Measurements from ENCODE around the gene RPS2.
"Not testable (repeated sequence)": the region's sequence is repeated elsewhere in the genome, so short reads cannot be mapped to it uniquely, and the experiment has no call there.

The RPS2 gene

DNA sequence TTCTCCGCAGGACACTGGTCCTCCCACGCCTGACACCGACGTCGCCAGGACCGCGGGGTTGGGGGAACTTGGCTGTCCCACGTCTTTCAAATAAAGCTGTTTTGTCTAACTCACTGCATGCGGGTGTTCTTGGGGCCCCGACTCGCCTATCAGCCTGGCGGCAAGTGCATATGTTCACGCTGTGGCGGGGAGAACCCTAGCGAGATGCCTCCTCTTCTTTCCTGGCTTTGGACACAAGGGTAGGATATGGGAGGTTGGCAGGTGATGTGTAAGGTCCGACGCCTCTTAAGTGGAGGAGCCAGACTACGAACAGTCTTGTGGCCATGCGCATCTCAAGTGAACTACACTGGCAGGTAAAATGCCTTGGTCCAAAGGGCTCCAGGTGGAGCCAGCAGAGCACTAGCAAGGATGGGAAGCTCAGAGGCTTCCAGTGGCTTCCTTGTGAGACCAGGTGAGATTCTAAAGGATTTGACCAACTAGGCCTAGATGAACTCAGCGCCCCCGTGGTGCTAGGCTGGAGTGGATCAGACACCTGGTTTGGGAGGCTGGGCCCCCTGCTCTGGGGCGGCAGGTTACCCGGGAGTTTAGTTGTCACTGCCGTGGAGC lies 873 bp upstream of the RPS2 start:
- DNase-seq (ENCODE audit: low read depth in 2 of 3, low spot score in 1 of 3), result no peak

DNA sequence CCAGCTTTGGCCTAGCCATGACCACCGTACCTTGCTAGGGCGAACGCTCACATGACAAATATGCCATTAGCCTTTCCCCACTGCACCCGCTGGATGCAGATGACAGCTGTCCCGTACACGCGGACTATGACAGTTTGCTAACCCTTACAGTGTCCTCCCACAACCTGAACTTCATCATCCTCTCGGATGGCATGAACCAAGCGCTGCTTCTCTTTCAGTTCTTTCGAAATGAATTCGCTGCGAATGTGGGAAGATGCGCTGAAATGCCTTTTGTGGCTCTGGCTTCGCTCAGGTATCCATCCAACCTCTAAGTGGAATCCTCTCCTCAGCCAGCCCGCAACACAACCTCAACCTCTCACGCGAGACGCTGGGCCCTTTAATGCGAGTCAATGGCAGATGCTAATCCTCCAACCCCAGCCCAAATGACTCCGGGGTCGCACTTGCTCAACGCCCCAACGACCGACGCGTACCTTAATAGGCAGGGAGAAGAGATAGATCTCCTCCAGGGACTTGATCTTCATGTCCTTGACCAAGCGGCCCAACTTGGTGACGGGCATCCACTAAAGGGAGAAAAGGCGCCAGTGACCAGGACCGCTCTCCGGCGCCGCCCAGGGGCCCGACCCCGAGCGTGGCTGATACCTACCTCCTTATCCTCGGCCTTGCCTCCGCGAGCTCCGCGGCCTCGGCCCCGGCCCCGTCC lies 670 bp downstream of the RPS2 start:
- no peak for DNase-seq (ENCODE audit: low read depth in 2 of 3, low spot score in 1 of 3)

DNA sequence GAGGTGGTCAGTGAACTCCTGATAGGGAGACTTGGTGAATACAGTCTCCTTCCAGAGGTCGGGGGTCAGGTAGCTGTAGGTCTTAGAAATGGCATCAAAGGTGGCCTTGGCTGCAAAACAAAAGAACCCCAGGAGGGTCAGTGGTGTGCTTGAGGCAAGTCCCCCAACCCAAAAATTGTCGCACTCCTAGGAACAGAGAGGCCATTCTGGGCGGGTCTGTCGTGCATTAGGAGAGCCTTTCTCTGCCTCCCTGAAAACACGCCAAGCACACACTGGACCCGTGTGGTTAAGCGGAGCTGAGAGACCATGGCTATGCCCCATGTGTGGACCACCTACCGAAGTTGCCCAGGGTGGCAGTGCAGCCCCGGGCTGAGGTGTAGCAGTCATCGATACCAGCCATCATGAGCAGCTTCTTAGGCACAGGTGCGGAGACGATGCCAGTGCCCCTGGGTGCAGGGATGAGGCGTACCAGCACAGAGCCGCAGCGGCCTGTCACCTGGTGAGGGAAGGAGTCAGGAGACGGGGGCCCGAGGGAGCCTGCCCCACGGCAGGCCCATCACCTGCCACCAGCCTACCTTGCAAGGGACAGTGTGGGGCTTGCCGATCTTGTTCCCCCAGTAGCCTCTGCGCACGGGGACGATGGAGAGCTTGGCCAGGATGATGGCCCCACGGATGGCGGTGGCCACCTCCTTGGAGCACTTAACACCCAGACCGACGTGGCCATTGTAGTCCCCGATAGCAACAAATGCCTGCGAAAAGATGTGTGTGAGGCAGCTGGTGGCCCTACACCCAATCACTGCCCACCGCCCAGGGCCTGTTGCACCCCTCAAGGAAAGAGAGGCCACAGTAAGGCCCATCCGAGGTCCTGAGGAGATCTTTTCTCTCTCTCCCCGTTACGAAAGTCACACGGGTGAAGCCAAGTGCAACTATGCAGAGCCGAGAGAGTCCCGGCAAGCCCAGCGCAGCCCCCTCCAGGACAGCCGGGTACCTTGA lies 2.2 kb downstream of the RPS2 start:
- not testable (repeated sequence) for DNase-seq (ENCODE audit: low read depth in 2 of 3, low spot score in 1 of 3)

DNA sequence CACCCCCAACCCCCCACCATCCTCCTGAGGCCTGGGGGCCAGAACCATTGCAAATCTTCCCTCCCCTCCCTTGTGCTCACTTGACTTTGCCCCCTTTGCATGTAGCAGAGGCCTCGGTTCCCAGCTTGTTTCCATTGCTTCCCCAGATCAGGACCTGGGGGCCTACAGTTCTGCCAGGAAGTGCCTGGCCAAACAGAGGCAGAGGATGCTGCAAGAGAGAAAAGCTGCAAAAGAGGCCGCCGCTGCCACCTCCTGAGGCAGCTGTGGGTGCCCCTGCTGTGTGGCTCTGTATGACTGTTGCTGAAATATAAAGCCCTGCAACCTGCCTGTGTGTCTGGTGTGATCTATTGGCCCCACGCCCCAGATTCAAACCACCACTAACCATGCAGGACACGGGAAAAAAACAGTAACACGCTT lies 3.0 kb downstream of the RPS2 start:
- DNase-seq (ENCODE audit: low read depth in 2 of 3, low spot score in 1 of 3), result no peak

DNA sequence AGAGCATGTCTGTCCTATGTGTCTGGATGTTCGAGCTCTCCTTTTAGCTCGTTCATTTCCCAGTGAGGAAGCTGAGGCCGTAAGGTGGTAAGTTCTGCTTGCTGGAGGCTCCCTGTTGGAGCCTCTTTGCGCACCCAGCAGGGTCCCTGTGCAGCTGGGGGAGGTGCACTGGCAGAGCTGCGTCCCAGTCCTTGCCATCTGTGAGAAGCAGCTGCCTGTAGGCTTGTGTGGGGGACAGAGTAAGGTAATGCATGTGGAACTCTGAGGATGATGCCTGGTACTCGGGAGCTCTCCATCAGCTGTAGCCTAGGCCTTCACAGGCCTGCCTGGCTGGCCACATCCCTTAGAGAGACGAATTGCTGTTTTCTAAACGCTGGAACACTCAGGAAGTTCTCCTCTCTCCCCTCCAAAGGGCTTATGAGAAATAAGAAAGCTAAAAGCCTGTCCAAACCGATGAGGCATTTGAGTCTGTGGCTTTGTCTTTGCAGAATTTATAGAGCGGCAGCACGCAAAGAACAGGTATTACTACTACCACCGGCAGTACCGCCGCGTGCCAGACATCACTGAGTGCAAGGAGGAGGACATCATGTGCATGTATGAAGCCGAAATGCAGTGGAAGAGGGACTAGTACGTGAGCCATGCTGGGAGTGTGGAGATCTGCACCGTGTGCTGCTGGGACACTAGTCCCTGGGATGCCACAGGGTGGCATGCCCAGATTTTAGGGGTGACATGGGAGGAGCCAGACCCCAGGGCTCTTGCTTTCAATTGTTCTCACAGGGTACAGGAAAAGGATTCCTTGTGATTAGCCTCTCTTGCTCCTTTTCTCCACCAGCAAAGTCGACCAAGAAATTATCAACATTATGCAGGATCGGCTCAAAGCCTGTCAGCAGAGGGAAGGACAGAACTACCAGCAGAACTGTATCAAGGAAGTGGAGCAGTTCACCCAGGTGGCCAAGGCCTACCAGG lies 3.7 kb downstream of the RPS2 start:
- DNase-seq (ENCODE audit: low read depth in 2 of 3, low spot score in 1 of 3), result peak; percentile 53 to 59 (median 53)

DNA sequence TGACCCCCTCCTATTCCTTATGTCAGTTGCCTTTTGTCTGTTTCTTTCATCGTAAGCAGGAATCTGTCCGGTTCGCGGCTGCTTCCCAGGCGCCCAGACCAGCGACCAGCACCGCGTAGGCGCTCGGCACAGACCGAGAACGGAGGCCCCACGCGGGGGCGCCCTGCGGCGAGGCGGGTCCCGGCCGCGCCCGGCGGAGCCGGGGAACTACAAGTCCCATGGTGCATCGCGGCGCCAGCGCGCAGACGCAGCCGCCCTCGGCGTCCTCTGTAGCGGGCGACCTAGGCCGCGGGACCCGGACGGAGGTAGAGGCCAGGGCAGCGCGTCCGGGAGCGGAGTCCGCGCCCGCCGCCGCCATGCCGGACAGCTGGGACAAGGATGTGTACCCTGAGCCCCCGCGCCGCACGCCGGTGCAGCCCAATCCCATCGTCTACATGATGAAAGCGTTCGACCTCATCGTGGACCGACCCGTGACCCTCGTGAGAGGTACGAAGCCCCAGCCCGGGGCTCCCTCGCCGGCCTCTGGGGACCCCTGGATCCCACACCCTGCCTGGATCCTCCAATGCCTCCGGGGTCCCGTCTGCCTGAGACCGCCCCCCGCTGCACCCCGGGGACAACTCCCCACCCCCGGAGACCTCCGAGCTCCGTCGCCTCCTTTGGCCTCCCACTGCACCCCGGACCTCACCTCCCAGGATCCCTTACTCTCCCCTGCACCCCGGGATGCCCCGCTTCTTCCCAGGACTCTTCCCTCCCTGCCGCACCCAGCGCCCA lies 5.2 kb downstream of the RPS2 start, which contains the start of gene NDUFB10:
Gene NDUFB10, plus strand, starts transcription at position 270 of the 771 bp plus-strand sequence. Its CDS starts 87 bp downstream, at position 357.
- DNase-seq (ENCODE audit: low read depth in 2 of 3, low spot score in 1 of 3), result peak; percentile 85 to 92 (median 90)

DNA sequence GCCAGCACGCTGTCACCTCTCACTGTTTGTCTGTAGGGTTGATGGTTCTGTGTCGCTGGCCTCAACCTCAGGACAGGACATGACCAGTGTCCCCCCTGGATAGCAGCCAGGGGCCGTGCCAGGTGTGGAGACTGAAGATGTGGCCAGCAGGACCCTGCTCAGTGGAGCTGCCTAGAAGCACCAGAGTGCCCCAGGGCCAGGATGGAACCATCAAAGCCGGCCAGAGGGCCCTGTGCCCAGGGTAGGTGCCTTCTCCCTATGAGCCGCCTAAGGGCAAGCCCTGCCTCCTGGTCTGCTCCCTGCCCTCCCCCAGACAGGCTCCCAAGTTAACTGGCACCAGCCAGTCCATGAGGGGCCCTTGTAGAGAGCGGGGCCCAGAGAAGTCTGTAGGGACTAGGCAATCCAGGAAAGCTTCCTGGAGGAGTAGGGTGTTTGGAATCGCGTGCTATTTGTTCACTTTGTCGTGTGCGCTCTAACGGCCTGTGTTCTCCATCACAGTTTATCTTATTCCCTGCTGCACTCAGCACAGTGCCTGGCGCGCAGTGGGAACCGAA lies 5.8 kb downstream of the RPS2 start:
- DNase-seq (ENCODE audit: low read depth in 2 of 3, low spot score in 1 of 3), result no peak

DNA sequence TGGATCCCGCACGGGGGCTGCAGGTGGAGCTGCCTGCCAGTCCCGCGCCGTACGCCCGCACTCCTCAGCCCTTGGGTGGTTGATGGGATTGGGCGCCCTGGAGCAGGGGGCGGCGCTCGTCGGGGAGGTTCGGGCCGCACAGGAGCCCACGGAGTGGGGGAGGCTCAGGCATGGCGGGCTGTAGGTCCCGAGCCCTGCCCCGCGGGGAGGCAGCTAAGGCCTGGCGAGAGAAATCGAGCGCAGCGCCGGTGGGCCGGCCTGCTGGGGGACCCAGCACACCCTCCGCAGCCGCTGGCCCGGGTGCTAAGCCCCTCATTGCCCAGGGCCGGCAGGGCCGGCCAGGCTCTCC lies 6.5 kb downstream of the RPS2 start:
- not testable (repeated sequence) for DNase-seq (ENCODE audit: low read depth in 2 of 3, low spot score in 1 of 3)

DNA sequence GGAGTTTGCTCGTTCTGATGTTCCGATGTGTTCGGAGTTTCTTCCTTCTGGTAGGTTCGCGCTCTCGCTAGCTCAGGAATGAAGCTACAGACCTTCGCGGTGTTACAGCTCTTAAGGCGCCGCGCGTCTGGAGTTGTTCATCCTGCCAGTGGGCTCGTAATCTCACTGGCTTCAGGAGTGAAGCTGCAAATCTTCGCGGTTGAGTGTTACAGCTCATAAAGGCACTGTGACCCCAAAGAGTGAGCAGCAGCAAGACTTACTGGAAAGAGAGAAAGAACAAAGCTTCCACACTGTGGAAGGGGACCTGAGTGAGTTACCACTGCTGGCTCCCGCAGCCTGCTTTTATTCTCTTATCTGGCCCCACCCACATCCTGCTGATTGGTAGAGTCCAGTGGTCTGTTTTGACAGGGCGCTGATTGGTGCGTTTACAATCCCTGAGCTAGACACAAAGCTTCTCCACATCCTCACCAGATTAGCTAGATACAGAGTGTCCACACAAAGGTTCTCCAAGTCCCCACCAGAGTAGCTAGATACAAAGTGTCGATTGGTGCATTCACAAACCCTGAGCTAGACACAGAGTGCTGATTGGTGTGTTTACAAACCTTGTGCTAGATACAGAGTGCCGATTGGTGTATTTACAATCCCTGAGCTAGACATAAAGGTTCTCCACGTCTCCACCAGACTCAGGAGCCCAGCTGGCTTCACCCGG lies 7.0 kb downstream of the RPS2 start:
- not testable (repeated sequence) for DNase-seq (ENCODE audit: low read depth in 2 of 3, low spot score in 1 of 3)

DNA sequence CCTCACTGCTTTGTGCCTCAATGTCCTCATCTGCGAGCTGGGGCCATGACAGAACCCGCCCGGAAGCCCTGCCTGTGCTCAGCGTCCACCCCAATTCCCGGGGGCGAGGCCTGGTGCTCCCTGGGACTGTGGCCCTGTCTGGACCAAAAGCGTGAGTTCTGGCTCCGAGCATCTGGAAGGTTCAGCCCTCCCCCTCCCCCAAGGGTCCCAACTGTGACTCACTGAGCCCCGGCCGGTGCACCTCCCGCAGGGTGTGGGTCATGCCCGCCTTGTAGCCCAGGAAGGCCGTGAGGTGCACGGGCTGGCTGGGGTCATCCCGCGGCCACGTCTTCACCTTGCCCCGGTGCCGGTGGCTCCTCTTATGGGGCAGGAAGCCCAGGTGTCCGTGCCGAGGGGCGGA lies 10.9 kb downstream of the RPS2 start:
- DNase-seq (ENCODE audit: low read depth in 2 of 3, low spot score in 1 of 3), result no peak

DNA sequence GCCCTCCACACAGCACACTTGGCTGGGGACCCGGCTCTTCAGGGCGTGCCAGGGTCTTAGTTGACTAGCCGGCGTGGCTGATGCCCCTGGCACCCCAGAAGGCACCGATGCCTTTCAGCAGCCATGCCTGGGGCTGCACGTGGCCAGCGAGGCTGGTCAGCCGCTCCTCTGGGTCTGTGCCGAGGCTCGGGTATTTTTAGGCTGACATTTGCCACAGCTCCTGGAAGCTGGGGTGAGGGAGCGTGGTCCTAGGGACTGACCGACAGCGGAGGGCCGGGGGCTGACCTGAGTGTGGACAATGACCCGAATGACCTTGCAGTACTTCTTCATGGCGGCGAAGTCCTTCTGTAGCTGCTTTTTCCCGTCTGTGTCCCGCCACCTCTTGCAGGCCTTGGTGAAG lies 14.1 kb downstream of the RPS2 start:
- DNase-seq (ENCODE audit: low read depth in 2 of 3, low spot score in 1 of 3), result no peak

DNA sequence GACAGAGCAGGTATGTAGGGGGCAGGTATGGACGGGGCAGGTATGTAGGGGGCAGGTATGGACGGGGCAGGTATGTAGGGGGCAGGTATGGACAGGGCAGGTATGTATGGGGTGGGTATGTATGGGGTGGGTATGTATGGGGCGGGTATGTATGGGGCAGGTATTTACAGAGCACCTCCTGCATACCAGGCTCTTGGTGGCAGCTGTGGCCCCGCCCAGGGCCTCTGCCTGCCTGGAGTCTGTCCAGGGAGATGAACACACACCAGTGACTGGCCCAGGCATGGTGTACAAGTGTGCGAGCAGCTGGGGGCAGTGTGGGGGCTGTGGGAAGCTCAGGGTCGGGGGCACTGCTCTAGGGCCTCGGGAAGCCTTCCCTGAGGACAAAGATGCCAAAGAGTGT lies 14.6 kb downstream of the RPS2 start:
- DNase-seq (ENCODE audit: low read depth in 2 of 3, low spot score in 1 of 3), result no peak

DNA sequence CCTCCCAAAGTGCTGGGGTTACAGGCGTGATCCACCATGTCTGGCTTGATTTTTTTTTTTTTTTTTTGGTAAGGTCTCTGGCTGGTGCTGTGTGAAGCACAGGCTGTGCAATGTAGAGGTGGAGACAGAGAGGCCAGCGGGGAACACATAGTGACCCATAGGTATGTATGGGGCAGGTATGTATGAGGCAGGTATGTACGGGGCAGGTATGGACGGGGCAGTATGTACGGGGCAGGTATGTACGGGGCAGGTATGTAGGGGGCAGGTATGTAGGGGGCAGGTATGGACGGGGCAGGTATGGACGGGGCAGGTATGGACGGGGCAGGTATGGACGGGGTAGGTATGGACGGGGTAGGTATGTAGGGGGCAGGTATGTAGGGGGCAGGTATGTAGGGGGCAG lies 15.1 kb downstream of the RPS2 start:
- DNase-seq (ENCODE audit: low read depth in 2 of 3, low spot score in 1 of 3), result no peak

DNA sequence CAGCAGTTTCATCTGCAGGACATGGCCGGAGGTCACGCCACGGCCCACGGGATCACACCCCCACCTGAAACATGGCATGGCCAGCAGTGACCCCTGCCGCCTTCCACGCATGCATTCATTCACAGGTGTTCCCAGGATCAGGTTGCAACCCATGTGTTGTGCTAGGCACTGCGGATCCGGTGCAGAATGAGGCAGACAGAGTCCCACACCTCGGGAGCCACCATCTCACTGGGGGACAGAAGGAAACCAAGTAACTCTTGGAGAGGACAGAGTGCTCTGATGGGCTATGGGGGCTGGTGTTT lies 17.3 kb downstream of the RPS2 start:
- DNase-seq (ENCODE audit: low read depth in 2 of 3, low spot score in 1 of 3), result no peak

DNA sequence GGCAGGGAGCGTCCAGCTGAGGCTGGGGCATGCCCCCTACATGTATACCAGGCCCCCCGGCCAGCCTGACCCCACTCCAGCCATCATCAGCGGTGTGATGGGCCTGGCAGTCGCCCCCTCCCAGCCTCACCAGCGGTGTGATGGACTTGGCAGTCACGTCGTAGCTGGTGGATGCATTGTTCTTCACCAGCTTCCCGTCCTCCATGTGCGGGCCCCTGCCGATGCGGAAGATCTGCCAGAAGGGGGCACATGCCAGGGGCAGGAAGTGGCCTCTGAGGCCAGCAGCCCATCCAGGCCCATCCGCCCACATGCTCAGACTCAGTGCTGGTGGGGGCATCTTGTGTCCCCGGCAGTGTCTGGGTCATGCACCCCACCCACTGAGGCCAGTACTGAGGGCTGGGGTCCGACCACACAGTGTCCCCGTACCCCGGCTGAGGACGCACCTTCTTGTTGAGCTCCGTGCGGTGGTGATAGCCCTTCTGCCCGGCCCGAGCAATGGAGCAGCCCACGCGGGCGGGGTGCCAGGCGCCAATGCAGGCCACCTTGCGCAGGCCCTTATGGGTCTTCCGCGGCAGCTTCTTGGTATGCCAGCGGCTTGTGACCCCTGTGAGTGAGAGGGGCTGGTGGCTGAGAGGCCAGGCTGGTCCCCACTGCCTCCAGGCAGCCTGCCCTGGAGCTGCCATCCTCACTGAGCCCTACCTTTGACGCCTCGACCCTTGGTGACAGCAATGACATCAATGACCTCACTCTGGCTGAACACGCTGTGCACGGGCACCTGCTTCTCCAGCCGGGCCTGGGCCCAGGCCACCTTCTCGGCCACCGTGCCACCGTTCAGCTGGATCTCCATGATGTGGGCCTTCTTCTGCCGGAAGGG lies 17.9 kb downstream of the RPS2 start:
- no peak for DNase-seq (ENCODE audit: low read depth in 2 of 3, low spot score in 1 of 3)

DNA sequence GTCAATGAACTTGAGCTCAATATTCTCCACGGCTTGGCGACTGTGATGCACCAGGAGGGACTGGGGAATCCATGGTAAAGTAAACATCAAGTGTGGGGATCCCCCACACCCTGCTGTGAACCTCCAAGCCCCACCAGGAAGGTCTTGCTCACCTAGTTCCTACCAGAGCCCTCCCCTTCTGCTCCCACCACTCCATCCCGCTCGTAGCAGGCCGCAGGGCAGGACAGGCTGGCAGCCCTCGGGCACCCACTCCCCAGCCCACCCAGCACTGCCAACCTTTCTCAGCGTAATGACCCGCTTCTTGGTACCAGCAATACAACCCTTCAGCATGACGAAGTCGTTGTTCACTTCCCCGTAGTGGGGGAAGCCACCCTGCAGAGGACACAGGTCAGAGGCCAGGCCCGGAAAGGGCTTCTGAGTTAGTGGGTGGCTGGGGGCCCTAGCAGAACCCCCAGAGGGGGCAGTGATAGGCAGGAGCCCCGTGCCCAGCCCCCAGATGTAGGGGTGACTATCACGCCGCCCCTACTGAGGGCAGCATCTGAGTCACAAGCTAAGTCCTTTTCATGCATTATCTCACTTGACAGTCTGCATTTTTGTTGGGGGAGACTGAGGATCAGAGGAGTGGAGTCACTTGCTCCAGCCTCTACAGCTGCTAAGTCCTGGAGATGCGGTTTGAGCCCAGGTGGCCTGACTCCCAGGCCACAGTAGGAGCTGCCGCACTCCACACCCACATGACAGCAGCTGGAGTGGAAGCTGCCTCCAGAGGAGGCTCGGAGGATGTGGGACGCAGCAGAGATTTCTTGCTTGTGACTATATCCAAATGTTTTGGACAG lies 18.9 kb downstream of the RPS2 start:
- no peak for DNase-seq (ENCODE audit: low read depth in 2 of 3, low spot score in 1 of 3)

DNA sequence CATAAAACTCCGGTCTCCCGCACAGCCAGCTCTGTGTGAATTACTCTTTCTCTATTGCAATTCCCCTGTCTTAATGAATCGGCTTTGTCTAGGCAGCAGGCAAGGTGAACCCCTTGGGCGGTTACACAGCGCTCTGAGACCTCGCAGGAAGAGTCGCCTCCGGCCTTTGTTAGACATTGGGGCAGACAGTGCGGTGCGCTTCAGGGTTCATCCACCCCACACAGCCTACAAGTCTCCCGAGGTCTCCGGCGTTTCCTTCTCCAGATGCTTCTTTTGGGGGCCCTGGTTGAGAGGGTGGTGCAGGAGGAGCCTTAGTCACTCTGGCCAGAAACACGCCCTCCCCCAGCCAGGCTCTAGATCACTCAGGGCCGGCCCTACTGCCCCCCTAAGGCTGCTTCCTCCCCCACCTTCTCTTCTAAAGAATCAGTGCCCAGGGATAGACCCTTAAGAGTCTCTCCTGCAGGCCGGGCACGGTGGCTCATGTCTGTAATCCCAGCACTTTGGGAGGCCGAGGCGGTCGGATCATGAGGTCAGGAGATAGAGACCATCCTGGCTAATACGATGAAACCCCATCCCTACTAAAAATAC lies 19.9 kb downstream of the RPS2 start:
- DNase-seq (ENCODE audit: low read depth in 2 of 3, low spot score in 1 of 3), result no peak
